Suprapubic skin (tissue), 4 donors: ENCODE results near the gene RASA3. TPM values are rescaled to one million over a fixed set of nuclear protein-coding genes. Genes with fewer than 3 reads are reported as not detected.

Source experiments
- DNase-seq, 2 donors: peaks; one replicate each; pipeline ENCODE4 v3.0.0-alpha.2; 2019; ENCODE audit warnings: low spot score in 2 of 2
- H3K27ac ChIP-seq: fragments of 200-600 bp; sonication (generic); one replicate; pipeline ENCODE4 v1.5.1; 2019
- H3K27me3 ChIP-seq: fragments of 200-600 bp; sonication (generic); one replicate; pipeline ENCODE4 v1.5.1; 2019
- H3K36me3 ChIP-seq: fragments of 200-600 bp; sonication (generic); one replicate; pipeline ENCODE4 v1.5.1; 2019
- H3K4me1 ChIP-seq: fragments of 200-600 bp; sonication (generic); one replicate; pipeline ENCODE4 v1.5.1; 2019
- H3K4me3 ChIP-seq: fragments of 200-600 bp; sonication (generic); one replicate; pipeline ENCODE4 v1.5.1; 2019; ENCODE audit warnings: mild to moderate bottlenecking
- H3K9me3 ChIP-seq: fragments of 200-600 bp; sonication (generic); one replicate; pipeline ENCODE4 v1.5.1; 2019
- CTCF ChIP-seq, 2 donors: fragments of 200-600 bp in 1 of 2; fragments of 450-650 bp in 1 of 2; sonication (generic) in 1 of 2; IDR thresholded peaks; one replicate each; pipeline ENCODE4 v1.5.1; 2016 to 2019; ENCODE audit warnings: antibody characterized with exemption in 2 of 2, mild to moderate bottlenecking in 1 of 2, moderate library complexity in 1 of 2
- EP300 ChIP-seq: sonication (generic); formaldehyde crosslinking; IDR thresholded peaks from one replicate; pipeline ENCODE4 v1.6.1; 2017; ENCODE audit warnings: antibody characterized with exemption
- POLR2A ChIP-seq, 2 donors: fragments of 450-650 bp; IDR thresholded peaks; one replicate each; pipeline ENCODE4 v1.6.1; 2017; ENCODE audit warnings: antibody characterized with exemption in 2 of 2, mild to moderate bottlenecking in 2 of 2, moderate library complexity in 2 of 2
- POLR2AphosphoS5 ChIP-seq, 3 donors: sonication (generic); formaldehyde crosslinking; IDR thresholded peaks; one replicate each; pipeline ENCODE4 v1.6.1; 2017; ENCODE audit warnings: antibody characterized with exemption in 3 of 3
- WGBS: methylation state at CpG from one replicate; pipeline ENCODE4 v1.1.5; 2018; 5-methylcytosine and 5-hydroxymethylcytosine counted together
- total RNA-seq, 4 donors: library from RNA; depleted of rRNA; stranded (reverse); fragments of >200 nt; gene quantifications; one replicate each; pipeline ENCODE4 v1.1.0, GENCODE V29; 2016

RASA3 gene
- total RNA-seq, 4 donors from 2014 or later = 15.3 to 37.1 (median 16.4) TPM

GRCh38 chr13:113967206-113967720, 165.2 kb downstream of the RASA3 start:
- peak in 1 of 2 donors; percentile 50 for DNase-seq
- H3K4me1 ChIP-seq = peaks cover 19% of the 10 kb centered on the region
- WGBS = 96% methylated on average over 7 of the region's 9 CpGs
- H3K36me3 ChIP-seq = no peaks in the 10 kb centered on the region
- H3K27me3 ChIP-seq = no peaks in the 10 kb centered on the region
- H3K27ac ChIP-seq = no peak overlapping the region
- TF ChIP-seq CTCF (IDR thresholded peaks at IDR 0.05) (no peak), EP300 (no peak), POLR2AphosphoS5 (IDR thresholded peaks at IDR 0.05) (no peak), POLR2A (IDR thresholded peaks at IDR 0.05) (no peak)
- H3K4me3 ChIP-seq = no peak overlapping the region
- no peaks in the 10 kb centered on the region for H3K9me3 ChIP-seq

GRCh38 chr13:113965968-113966884, 166.2 kb downstream of the RASA3 start:
- Histone ChIP-seq H3K9me3 (no peaks in the 10 kb centered on the region), H3K36me3 (no peaks in the 10 kb centered on the region), H3K27ac (no peak overlapping the region), H3K4me3 (no peak overlapping the region), H3K27me3 (no peaks in the 10 kb centered on the region), H3K4me1 (peaks cover 13% of the 10 kb centered on the region)
- WGBS = 95% methylated on average over 5 of the region's 5 CpGs
- no peak for DNase-seq
- TF ChIP-seq POLR2A (IDR thresholded peaks at IDR 0.05) = no peak
- no peak for TF ChIP-seq CTCF (IDR thresholded peaks at IDR 0.05)
- TF ChIP-seq EP300 = no peak
- TF ChIP-seq POLR2AphosphoS5 (IDR thresholded peaks at IDR 0.05) = no peak

- Histone ChIP-seq H3K27me3 (no peaks in the 10 kb centered on the region), H3K4me1 (peaks cover 5% of the 10 kb centered on the region), H3K9me3 (no peaks in the 10 kb centered on the region), H3K27ac (no peak overlapping the region), H3K4me3 (no peak overlapping the region), H3K36me3 (no peaks in the 10 kb centered on the region)
- WGBS = 90% methylated on average over 2 of the region's 2 CpGs
- TF ChIP-seq POLR2A (IDR thresholded peaks at IDR 0.05) (no peak), POLR2AphosphoS5 (IDR thresholded peaks at IDR 0.05) (no peak), CTCF (IDR thresholded peaks at IDR 0.05) (no peak), EP300 (no peak)
- no peak for DNase-seq
Measured at GRCh38 chr13:113965383-113965874, 167.0 kb downstream of the RASA3 start.

GRCh38 chr13:113964251-113964995, 168.0 kb downstream of the RASA3 start:
- H3K4me3 ChIP-seq = no peak overlapping the region
- 89% methylated on average over 21 of the region's 21 CpGs for WGBS
- H3K27me3 ChIP-seq = no peaks in the 10 kb centered on the region
- no peaks in the 10 kb centered on the region for H3K36me3 ChIP-seq
- H3K27ac ChIP-seq = no peak overlapping the region
- peak in 1 of 2 donors; percentile 50 for DNase-seq
- H3K9me3 ChIP-seq = no peaks in the 10 kb centered on the region
- TF ChIP-seq CTCF (IDR thresholded peaks at IDR 0.05) = no peak
- no peak for TF ChIP-seq POLR2A (IDR thresholded peaks at IDR 0.05)
- TF ChIP-seq POLR2AphosphoS5 (IDR thresholded peaks at IDR 0.05) = no peak
- TF ChIP-seq EP300 = no peak
- no peaks in the 10 kb centered on the region for H3K4me1 ChIP-seq
